ENCODE data around the gene NACAD.
"Not testable (repeated sequence)": the region's sequence is repeated elsewhere in the genome, so short reads cannot be mapped to it uniquely, and the experiment has no call there.

The NACAD gene

DNA sequence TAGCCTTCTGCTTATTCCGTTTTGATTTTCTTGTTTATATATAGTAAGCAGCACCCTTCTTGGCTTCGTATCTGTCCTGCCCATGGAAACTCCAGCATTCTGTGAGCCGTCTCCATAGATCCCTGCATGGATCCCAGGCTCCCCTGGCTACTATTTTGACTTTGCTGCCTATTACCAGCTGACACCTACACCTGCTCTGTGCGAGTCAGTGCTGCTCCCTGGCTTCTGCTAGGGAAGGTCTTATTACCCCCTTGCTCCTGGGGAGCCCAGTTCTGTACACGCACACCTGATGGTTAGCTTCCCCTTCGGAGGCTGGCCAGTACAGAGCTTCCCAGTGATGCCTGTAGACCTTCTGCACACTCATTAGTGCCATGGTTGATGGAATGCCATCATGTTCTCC is 35.4 kb downstream of the NACAD start:
- no peak for DNase-seq

DNA sequence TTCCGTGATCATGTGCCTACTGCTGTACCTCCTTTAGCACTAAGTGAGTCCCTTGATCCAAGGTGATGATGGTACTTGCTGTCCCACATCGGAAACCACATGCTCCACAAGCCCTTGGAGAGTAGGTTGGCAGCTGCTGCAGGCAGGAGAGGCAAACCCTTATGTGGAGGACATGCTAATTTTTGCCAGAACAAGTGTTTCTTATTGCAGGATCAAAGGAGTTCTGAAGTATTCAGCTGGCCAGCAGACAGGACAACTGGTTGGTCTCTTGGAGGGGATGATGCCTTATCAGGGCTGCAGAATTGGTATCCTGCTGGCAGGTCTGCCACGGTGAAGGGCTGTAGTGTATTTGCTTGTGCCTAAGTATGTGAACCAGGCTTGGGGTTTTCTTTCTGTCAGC is 36.8 kb downstream of the NACAD start:
- DNase-seq: no peak

DNA sequence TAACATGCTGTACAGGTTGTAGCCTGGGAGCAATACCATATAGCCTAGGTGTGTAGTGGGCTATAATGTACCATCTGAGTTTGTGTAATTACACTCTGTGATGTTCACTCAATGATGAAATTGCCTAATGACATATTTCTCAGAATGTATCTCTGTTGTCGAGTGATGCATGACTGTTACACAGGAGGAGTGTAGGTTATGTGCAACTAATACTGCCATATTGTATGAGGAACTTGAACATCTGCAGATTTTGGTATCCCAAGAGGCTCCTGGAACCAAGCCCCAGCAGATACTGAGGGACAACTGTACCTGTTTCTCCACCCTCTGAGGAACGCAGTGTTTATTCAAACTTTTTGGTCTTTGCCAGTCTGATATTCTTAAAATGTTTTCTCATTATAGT is 38.6 kb downstream of the NACAD start:
- DNase-seq: no peak

DNA sequence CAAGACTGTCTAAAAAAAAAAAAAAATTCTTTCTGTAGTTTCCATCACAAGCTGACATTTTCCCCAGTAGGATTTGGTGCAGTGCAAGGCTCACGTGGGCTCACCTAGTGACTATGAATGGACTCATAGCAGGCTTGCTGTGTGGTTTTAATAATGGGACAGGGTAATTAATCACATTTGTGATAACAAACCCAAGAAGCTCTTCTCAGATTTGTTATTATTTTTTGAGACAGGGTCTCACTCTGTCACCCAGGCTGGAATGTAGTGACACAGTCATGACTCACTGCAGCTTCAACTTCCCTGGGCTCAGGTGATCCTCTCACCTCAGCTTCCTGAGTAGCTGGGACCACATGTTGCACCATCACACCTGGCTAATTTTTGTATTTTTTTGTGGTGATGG is 40.0 kb downstream of the NACAD start:
- DNase-seq: no peak

DNA sequence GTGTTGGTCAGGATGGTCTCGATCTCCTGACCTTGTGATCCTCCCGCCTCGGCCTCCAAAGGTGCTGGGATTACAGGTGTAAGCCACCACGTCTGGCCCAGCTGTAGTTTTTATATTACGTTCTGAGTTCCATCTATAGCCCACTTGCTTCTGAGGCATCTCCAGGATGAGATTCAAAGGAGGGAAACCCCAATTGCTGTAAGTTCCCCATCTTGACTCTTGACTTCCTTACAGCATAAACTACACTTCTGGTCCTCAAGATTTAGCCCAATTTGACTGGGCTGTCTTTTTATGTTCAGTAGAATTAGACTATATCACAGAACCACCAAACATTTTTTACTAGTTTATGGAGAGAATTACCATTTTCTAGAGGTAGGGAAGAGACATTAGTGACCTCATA is 44.4 kb downstream of the NACAD start:
- no peak for DNase-seq

DNA sequence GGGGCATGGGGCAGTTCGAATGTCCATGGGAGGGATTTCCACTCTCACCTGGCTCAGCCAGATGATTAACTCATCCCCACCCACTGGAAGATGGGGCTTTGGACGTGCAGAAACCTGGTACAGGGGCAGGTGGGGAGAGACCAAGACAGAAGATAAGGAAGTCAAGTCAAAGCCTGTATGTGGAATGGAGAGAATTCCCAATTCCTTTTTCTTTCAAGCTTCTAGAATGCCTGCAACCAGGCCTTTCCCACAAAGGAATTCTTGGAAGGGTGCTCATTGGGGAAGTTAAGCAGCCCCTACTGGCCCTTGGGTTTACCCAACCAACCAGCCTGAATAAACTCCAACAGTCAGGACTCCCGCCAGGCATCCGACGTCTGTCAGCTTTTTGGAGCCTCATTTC is 49.7 kb downstream of the NACAD start:
- DNase-seq: no peak

DNA sequence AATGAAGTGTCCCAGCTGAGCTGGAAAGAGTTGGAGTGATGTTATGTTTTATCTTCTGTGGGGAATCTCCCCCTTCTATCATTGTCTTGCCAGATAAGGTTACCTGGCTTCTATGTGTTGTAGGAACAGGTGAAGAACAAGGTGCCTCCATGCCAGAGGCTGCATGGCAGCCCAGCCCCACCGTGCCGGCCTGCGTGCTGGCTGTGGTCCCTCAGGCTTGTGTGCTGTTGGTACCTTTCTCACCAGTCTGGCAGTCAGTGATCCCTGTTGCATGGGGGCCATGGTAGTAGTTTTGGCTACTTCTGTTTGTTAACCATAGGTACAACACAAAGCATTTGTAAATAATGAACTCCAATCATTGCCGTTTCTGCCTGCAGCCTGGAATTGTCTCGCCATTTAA is 50.9 kb downstream of the NACAD start:
- no peak for DNase-seq

DNA sequence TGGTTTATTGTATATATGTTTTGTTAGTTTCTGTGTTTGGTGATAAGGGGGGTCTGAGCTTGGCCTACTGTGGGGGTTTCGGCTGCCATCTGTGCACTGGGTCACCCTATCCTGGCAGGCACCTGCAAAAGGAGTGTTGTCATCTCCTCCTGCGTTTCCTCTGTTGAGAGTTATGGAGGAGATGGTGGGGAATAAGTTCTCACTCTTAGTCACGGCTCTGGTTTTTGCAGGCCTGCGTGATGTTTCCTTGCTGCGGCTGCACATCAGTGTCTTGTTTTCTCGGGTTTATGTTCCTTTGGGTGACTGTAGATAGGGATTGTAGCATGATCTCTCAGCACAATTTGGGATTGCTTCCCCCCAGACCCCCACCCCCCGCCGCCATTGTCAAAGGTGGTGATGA is 52.0 kb downstream of the NACAD start:
- no peak for DNase-seq

DNA sequence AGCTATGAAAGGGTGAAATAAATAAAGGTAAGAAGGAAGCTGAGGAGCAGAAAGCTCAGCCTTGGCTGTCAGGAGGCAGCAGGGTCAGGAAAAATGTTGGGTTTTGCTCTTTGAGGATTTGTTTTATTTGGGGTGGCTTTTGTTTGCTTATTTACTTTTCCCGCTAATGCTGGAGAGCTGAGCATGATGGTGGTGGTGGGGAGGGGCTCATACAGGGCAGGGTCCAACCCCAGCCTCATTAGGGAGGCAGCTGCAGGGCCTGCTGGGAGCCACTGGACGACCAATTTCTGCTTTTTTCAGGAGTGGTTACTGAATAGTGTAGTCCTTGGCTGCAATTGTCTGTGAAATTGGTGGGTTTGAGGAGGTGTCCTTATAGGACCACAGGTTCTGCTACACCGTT is 52.5 kb downstream of the NACAD start:
- DNase-seq: no peak

DNA sequence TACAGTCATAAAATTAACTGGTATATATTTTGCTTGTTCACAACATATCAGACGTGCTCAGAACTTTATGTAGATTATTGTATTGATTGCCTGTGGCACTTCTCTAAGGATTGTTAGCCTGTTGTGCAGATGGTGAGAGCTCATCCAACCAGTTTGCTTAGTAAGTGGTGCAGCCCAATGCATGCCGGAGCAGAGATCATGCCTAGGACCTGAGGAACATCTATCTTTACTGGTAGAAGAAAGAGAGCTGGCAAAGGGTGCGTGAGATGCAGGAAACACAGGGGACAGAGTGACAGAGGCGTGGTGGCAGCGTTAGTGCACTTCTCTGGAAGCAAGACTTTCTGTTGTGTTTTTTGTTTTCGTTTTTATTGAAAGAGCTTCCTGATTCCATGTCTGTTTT is 52.9 kb downstream of the NACAD start:
- DNase-seq: no peak

DNA sequence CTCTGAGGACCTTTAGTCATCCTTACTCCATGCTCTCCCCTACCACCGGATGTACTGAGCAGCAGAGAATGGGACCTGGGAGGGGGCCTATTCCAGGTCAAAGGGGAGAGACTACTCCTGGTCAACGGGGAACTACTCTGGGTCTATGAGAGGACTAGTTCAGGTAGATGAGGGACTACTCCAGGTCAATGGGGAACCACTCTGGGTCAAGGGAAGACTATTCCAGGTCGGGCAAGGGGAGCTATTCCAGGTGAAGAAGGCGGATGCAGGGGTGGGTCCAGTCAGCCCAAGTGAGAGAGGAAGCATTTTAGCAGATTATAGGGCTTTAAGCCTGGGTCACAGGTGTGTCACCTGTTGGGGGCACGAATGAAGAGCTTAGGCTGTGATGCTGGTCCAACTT is 53.4 kb downstream of the NACAD start:
- no peak for DNase-seq

DNA sequence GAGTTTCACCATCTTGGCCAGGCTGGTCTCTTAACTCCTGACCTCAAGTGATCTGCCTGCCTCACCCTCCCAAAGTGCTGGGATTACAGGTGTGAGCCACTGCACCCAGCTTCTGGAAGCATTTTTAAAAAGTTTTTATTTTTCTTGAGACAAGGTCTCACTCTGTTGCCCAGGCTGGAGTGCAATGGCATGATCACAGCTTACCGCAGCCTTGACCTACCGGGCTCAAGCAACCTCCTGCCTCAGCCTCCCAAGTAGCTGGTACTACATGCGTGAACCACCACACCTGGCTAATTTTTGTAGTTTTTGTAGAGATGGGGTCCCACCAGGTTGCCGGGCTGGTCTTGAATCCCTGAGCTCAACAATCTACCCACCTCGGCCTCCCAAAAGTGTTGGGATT is 54.1 kb downstream of the NACAD start:
- not testable (repeated sequence) for DNase-seq

DNA sequence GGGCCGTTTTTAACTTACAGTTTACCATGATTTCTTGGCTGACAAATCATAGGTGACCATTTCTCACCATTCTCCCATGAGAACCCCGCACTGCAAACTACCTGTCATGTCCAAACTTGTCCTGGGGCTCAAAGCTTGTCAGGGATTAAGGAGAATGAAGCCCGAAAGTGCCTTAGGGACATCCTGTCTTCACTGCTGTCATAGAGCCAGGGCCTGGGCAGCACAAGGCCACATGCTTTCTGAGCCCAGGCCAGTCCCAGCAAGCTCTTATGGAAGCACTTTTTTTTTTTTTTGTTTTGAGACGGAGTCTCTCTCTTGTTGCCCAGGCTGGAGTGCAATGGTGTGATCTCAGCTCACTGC is 54.9 kb downstream of the NACAD start:
- no peak for DNase-seq

DNA sequence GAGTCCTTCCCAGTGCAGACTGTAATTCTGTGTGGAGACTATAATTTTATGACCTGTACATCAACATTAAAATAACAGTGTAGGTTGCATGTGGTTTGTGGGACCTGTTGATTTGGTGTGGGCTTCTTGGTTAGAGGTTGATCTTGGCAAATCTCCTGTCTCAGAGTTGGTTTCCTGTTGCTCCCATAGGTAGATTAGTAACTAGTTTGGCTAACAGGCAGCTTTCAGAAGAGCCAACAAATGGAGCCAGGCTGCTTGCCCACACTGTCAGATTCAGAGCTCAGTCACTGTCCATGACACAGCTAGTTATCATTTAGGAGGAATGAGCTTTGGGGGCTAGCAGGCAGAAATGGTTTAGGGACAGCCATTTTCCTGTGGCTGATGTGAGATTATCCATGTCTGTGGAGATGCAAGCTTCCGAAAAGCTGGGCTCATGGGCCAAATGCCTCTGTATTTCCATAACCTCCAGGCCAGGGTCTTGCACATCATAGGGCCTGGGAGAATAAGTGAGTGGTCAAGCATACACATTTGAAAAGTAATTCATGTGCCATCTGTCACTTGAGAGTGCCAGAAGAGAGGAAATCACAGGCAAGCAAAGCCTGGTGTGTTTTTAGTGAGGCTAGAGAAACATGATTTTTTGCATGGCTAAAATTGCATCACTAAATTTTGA is 55.4 kb downstream of the NACAD start:
- no peak for DNase-seq

DNA sequence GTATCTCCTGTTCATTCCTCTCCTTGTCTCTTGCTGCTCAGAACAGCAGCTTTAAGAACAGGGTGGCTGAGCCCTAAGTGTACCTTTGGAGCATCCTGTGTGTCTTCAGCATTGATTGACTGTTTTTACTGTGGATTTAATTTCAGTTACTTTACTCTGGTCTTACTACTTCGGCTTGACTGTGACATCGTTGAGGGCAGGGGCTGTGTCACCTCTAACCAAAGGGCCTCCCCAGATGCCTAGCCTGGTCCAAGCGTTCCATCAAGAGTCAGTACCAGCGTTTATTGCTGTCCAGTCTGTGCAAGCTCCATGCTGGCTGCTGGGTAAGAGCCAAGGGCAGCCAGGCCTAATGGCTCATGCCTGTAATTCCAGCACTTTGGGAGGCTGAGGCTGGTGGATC is 56.3 kb downstream of the NACAD start:
- DNase-seq: no peak

DNA sequence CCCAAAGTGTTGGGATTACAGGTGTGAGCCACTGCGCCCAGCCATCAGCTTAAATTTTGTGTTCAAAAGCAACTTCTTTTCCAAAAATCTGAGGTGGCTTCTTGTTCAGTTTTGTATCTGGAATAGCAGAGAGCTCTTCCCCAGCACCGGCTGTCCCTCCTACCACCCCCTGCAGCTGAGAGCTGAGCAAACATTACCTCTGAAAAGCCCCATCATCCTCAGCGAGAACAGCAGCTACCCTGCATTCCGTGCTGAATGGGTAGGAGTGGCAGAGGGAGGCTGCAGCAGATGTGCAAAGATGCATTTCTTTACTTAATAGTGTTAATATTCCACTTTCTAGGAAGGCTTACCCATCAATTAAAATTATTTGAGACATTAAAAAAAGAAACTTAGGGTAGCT is 56.9 kb downstream of the NACAD start:
- DNase-seq: no peak
